NCI-H82 treated with DMSO at 0.1 percent for 48 hours (cell line): ENCODE data around the gene EPB41.

ENCODE experiments used
- DNase-seq: peaks from one replicate; lab custom pipeline; 2025; ENCODE audit not compliant: unreplicated experiment; lab: John Stamatoyannopoulos, UW

EPB41 gene

GRCh38 chr1:28973596-28974421, 59.4 kb downstream of the EPB41 start:
- DNase-seq: no peak

DNA sequence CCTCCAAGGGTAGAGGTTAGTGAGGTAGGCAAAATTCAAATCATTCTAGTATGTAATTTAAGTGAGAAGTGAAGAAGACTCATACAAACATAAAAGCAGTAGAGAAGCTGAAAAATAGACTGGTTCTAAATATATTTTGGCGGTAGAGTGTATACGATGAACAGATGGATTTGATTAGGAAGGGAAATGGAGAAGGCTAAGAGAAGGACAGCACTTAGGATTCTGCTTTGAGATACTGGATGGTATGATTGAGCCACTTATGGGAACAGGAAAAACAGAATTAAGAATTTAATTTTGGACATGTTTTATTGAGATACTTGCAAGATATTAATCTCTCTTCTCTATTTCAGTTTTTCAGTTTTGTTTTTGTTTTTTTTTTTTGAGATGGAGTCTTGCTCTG, 60.1 kb downstream of the EPB41 start:
- no peak for DNase-seq

GRCh38 chr1:28976248-28976647, 61.9 kb downstream of the EPB41 start:
- DNase-seq: no peak

DNA sequence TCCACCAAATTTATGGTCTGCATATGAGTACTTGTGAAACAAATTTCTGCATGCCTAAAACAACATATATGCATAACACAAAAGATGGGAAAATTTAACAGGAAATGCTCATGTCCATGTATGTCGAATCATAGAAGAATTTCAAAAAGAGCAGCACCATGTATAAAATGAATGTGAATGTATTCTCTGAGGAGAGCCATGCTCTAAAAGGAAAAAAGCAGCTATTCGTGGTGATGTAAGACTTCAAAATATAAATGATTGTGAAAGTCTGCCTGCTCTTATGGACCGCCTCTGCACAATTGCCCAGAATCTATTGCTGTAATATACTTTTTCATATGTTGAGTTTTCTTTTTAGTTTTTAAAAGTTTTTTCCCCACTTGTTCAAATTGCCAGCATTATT, 66.8 kb downstream of the EPB41 start:
- no peak for DNase-seq

- no peak for DNase-seq
These were observed 67.8 kb downstream of the EPB41 start for GRCh38 chr1:28982198-28982597.

DNA sequence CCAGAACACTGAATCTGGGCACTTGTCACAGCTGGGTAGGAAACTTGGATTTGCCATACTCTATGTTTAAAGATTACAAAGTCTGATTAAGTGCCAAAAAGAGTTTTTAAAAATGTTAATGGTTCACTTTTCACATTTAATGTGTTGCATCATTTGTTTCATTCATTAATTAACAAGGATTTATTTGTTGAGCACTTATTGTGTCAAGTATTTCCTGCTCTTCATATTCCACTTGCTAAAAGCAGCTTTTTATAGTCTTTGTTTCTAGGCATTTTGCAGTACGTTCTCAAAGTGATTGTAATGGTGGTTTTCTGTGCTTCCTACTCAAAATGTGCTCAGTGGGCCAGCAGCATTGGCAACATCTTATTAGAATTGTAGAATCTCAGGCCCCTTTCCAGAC, 68.7 kb downstream of the EPB41 start:
- DNase-seq: no peak

DNA sequence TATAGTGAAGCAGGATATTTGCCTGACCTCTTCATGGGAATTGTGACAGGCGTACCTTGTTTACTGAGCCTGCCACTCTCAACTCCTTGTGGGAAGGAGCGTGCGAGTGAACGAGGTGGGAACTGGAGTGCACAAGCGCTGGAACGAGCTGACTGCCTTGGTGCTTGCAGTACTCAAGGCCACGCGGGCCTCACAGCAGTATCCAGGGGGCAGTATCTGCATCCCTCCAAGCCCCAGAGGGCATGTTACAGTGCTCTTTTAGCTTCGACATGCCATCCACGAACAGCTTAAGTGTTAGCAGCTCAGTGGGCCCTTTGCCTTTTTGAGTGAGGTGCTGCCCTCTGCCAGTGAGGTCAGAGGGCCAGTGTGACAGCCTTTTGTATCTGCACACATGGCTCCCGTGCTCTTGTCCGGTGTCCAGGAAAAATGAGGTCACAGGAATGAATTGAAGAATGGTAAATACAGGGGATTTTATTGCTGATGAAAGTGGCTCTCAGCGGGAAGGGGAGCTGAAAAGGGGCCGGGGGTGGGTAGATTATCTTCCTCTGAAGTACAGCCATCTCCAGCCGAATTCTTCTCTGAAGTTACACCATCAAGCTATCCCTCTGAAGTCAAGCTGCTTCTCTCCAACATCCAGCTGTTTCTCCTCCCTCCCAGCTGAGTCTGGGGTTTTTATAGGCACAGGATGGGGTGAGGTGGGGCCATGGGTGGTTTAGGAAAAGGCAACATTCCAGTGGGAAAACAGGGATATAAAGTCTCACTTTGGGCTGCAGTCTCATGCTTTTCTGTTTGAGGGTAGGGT, 69.3 kb downstream of the EPB41 start:
- no peak for DNase-seq

- no peak for DNase-seq
These were observed 69.9 kb downstream of the EPB41 start for GRCh38 chr1:28984311-28984684.

DNA sequence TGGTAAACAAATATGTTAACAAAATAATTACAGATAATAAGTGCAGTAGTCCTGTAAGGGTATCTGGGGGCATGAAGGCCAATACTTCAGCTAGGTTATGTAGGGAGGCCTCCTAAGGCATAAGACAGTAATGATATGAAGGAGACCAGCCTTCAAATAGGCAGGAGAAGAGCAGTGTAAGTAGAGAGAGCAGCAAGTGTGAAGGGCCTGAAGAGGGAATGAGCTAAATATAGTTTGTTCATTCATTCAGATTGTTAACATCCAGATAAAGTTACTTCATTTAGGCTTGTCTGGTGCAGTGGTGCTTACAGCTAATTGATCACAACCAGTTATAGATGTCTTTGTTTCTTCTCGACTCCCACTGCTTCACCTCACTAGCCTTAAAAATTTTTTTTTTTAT, 71.1 kb downstream of the EPB41 start:
- no peak for DNase-seq

DNA sequence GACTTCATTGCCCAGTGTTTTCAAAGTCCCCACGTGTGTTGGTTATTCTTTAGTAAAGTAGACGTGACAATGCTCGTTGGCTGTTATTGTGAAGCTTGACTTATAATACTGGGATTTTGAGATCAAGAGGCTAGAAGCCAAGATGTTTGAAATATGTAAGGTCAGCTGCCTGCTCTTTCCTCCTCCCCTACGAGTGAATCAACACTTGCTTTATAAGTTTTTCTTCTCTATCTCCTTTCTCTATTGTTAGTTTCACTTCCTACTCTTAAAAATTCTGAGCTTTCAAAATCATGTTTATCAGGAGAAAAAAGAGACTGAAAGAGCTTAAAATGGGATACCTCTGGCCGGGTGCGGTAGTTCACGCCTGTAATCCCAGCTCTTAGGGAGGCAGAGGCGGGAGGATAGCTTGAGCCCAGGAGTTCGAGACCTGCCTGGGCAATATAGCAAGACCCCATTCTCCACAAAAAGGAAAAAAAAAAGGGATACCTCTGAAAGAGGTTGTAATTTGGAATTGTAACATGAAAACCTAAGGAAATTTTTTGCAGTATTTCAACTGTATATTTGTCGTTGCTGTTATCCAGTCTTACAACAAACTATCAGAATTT, 72.0 kb downstream of the EPB41 start:
- no peak for DNase-seq

DNA sequence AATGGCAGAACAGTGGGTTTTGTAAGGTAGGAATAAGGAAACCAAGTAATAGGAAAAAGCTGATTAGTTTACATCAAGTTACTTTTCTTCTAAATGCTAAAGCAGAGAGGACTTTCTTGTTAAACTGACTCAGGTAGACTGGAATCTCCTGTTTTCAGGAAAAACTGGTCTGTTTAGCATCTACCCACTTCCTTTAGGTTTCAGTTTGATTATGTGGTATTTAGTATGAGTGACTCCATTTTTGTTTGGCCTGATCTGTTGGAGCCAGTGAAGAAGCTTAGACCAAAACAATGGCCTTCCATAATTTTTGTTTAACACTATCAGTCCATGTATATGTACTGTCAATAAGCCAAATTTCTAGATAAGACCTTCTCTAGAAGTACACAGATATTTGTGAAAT, 88.4 kb downstream of the EPB41 start:
- no peak for DNase-seq

DNA sequence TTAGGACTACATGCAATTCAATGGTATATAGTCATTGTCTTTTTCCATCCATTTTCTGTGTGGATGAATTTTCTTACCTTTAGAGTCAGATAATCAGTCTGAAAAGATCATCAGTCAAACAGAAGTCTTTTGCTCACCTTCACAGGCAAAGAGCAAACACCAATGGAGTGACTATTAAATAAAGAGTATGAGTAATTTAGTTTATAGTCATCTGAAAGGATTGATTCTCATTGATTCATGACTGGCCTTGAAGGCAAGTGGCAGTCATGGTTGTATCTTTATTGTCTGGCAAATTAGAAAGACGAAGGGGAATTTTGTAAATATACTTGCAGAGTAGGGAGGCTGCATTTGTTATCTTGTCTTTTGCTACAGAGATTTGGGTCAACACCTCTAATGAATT, 89.9 kb downstream of the EPB41 start:
- no peak for DNase-seq

DNA sequence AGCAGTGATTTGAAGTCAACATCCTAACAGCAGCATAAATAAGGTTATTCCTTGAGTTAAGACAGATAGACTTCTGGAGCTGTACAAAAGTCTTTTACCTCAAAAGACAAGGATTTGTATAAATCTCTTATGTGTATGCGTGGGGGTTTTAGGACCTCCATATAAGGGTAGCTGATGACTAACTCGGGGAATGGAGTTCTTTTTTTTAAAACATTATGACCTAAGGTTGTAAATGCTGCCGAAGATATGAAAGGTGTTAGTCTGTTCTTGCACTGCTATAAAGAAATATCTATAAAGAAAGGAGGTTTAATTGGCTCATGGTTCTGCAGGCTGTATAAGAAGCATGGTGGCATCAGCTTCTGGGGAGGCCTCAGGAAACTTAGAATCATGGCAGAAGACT, 90.4 kb downstream of the EPB41 start:
- DNase-seq: no peak

DNA sequence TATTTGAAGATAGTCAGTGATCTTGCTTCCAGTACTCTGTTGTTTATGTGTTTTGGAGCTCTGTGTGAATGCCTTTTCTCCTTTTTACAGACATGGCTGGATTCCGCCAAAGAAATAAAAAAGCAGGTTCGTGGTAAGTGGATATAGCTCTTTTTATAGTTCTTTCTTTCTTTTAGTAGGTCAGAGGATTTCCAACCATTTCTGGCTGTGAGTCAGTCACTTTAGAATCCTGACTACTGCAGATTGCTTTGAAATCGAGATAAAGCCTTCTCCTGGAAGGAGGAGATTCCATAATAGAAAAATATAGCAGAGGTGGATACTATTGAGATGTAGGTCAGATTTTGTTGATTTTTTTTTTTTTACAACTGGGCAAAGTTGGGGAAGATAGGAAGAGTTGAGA, 97.4 kb downstream of the EPB41 start:
- DNase-seq: no peak

DNA sequence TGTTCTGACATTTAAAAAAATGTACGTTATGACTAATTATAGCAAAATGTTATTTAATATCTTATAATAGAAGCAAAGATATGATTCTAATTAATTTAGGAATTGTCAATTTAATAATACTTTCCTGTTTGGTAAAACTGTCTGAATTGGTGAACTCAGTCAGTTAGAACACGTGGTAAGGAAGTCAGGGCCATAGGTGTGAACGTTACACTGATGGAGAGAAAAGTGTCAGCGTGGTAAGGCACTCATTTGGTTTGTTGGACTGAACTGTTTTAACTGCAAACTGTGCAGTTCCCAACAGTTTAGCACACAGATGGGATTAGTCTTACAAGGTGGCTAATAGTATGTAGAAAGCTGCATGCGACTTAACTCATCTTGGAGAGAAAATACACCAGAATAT, 102.9 kb downstream of the EPB41 start:
- no peak for DNase-seq

- no peak for DNase-seq
These were observed 103.8 kb downstream of the EPB41 start for GRCh38 chr1:29017975-29018712.

GRCh38 chr1:29022620-29023019, 108.3 kb downstream of the EPB41 start:
- DNase-seq: no peak

- DNase-seq: no peak
These were observed 115.3 kb downstream of the EPB41 start for GRCh38 chr1:29029667-29030066.

DNA sequence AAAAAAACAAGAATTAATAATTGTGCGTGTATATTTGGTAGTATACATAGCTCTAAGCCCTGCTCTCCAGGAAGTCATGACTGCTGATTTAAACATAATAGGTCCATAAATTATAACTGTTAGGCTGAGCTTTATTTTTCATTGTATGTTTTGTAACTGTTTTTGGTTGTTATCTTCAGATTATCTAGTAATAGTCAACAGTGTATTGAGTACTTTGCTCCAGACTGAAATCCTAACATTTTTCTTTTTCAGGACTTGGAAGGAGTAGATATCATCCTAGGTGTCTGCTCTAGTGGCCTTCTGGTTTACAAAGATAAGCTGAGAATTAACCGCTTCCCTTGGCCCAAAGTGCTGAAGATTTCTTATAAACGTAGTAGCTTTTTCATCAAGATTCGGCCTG, 118.5 kb downstream of the EPB41 start:
- DNase-seq: no peak

DNA sequence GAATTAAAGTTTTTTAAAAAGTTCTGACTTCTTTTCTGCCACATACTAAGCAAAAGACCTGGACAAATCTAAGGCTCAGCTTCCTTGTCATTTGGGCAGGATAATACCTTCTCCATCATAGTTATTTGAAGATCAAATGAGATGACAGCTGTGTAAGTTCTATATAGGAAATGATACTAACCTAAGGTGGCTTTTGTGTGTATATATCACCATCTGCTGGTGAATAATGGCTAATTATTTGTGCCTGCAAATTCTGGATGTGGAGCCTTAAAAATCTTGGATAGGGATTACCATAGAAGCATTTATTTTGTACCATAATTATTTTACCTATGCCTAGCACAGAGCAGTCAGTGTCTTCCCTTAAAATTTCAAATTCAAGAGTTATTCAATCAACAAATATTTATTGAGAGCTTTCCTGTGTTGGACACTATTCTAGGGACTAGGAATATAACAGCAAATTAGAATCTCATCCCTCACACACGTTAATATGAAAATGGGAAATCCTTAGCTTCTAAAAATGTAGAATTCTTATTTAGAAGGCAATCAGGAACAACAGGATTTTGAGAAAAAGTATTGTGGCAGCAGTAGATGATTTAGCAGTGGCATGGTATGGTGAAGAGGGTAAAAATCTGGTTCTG, 119.6 kb downstream of the EPB41 start:
- peak; percentile 25 for DNase-seq
